HK-2 (cell line): ENCODE measurements around the gene MAN2B1.
"Not testable (repeated sequence)": the region's sequence is repeated elsewhere in the genome, so short reads cannot be mapped to it uniquely, and the experiment has no call there.

Experiments
- DNase-seq: peaks from one replicate; pipeline ENCODE4 v3.0.0-alpha.2; 2018; ENCODE audit not compliant: unreplicated experiment

MAN2B1 gene

DNA sequence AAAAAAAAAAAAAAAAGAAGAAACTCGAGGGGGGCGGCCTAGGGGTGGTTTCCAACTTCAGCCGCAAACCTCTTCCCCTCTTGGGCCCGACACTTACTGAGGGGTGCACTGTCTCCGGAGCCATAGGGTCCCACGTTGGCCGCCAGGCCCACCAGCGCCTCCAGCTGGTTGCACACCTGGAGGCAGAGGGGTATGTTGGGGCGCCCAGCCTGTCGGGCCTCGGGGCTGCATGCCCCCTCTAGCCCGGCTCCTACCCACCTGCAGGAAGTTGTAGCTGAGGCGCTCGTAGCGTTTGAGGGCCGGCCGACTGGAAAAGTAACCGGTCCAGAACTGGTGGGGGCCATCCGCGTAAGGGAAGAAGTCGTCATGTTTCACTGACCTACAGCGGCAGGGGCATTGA is 8.6 kb downstream of the MAN2B1 start:
- no peak for DNase-seq

DNA sequence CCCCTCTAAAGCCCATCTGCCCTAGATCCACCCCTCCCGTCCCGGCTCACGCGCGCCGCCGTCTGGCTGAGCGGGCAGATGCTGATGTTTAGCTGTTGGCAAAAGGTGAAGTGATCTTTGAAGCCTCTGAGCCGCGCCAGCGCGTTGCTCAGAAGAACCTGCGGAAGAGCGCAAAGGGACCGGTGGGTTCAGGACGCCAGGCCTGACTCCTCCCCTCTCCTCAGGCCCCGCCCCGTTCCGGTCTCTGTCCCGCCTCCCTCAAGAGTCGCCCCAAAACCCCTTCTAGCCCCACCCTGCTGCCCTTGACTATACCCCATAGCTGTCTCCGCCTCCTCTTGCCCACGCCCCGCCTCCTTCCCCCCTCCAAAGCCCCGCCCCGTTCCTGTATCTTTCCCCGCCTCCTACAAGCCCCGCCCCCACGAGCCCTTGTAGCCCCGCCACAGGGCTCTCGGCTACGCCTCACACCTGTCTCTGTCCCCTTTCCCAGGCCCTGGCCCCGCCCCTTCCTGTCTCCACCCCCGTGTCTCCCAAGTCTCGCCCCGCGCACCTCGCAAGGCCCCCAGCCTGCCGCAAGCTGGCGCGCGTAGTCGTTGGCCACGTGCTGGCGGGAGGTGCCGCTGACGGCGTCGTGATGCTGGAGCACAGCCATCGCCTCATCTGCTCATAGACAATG is 9.5 kb downstream of the MAN2B1 start:
- no peak for DNase-seq

DNA sequence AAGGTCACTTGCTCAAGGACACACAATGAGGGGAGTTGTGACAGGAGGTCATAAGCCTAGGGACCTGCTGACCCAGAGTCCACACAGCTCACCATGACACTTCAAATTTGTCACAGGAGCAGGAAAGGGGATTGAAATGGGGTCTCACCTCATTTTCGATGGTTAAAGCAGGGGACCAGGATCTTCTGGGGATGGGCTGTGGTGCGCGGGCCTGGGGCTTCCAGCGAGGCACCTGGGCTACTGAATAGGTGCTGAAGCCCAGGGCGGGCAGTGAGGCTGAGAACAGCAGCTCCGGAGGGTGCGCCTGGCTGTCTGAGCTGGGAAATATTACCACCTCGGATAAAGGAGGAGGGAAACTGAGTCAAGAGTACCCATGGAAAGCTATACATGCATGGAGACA is 11.0 kb downstream of the MAN2B1 start:
- no peak for DNase-seq

- no peak for DNase-seq
Observed at GRCh38 chr19:12652219-12652618, 14.3 kb downstream of the MAN2B1 start.

GRCh38 chr19:12649941-12650340 is 16.6 kb downstream of the MAN2B1 start:
- no peak for DNase-seq

- DNase-seq = no peak
Observed at GRCh38 chr19:12648088-12648487, 18.5 kb downstream of the MAN2B1 start.

DNA sequence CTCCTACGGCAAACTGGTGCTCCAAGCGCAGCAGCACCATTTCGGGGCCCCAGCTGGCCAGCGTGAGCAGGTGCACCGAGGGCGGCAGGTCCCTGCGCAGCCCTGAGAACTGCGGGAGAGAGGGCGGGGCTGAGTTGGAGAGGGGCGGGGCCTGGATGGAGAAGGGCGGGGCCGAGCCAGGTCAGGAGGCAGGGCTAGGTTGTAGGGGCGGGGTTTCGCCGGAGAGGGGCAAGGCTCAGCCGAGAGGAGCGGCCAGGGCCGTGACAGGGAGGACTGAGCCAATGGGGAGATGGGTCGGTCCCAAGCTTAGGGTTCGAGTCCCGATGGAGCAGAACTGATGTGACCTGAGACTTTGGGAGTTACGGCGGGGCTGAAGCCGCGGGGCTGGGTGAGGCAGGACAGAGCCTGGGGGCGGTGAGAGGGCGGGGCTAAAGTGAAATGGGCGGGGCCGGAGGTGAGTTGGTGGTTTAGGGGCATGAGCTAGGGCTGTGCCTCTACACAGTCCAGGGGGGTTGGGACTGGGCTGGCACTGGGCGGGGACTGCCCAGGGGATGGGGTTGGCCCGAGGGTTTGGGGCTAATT is 19.0 kb downstream of the MAN2B1 start:
- DNase-seq = no peak

DNA sequence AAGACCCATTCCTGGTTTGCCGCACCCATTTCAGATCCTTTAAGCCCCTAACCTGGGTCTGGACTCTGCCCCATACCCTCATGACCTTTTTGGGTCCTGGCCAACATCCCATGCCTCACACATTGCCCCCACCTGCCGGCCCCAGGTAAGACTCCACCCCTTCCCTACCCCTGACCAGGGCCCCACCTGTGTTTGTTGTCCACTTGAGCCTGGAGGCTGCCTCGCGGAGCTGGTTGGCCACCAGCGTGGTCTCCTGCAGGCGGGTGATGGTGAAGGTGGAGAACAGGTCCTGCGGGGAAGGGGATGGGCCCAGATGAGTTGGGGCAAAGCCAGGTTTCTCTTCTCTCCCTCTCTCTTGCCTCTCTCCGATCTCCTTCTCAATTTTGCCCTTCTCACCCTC is 19.5 kb downstream of the MAN2B1 start:
- DNase-seq = no peak

- no peak for DNase-seq
Observed at GRCh38 chr19:12646551-12646950, 20.0 kb downstream of the MAN2B1 start.

GRCh38 chr19:12643716-12644115 is 22.8 kb downstream of the MAN2B1 start:
- DNase-seq = not testable (repeated sequence)

- DNase-seq = no peak
Observed at GRCh38 chr19:12642506-12642905, 24.0 kb downstream of the MAN2B1 start.

DNA sequence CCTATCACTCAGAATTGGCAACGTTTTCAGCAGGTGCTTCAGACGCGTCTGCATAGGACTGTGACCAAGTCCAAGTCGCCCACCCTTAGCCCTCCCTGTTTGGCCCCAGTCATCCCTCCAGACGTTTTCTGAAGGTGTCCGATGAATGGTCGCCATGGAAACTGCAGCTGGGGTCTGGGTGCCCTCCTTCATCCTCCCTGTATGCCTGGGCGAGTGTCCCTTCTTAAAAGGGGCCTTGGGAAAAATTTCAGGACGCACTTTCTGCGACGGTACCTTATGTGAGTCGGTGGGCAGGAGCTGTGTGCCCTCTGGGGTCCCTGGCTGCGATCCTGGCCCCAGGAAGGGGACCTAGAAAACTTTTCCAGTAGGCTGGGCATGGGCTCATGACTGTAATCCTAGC is 25.1 kb downstream of the MAN2B1 start:
- no peak for DNase-seq

- DNase-seq = peak; percentile 14
Observed at GRCh38 chr19:12639901-12640613, 26.5 kb downstream of the MAN2B1 start.

DNA sequence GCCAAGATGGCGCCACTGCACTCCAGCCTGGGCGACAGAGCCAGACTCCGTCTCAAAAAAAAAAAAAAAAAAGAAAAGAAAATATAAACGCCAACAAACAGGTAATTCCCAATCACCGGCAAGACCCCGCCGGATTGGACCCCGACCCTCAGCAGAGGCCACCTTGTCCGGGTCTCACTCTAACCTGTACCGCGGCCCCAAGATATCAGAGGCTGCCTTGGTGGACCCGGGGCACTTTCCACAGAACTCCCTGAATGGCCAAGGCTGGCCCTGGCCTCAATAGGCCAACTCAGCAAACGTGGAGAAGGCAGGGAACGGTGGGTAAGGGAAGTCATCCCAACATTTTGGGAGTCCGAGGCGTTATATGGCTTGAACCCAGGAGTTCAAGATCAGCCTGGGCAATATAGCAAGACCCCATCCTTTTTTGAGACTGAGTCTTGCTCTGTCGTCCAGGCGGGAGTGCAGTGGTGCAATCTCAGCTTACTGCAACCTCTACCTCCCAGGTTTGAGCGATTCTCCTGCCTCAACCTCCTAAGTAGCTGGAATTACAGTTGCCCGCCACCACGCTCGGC is 27.8 kb downstream of the MAN2B1 start:
- no peak for DNase-seq

DNA sequence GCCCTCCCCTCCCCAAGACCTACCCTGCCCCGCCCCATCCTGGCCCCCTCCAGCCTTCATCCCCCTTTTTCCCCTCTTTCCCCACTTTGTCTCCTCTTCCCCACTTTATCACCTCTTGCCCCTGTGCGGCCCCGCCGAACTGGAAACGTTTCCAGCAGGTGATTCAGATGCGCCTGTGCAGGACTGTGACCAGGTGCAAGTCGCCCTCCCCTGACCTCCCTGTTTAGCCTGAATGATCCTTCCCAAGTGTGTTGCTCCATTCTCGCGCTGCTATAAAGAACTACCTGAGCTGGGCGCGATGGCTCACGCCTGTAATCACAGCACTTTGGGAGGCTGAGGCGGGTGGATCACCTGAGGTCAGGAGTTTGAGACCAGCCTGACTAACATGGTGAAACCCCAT is 29.9 kb downstream of the MAN2B1 start:
- DNase-seq = no peak

DNA sequence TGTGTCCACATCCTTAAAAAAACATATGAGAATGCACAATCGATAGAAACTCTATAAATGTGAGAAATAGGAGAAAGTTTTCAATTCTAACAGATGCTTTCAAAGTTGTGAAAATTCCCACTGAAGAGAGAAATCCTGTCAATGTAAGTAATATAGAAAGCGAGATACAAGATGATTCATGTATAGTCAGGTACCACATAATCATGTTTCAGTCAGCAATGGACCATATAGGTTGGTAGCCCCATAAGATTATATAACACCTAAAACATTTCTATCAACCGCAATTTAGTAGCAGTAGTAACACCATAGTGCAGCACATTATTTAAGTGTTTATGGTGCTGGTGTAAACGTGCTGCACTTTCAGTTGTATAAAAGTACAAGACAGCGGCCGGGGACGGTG is 37.3 kb downstream of the MAN2B1 start:
- no peak for DNase-seq

GRCh38 chr19:12628040-12629022 is 38.2 kb downstream of the MAN2B1 start:
- DNase-seq = no peak

- no peak for DNase-seq
Observed at GRCh38 chr19:12626958-12627357, 39.6 kb downstream of the MAN2B1 start.

- no peak for DNase-seq
Observed at GRCh38 chr19:12623361-12624031, 43.0 kb downstream of the MAN2B1 start.

GRCh38 chr19:12621253-12622024 is 45.1 kb downstream of the MAN2B1 start:
- DNase-seq = not testable (repeated sequence)
